B cell (primary cell): Measurements from ENCODE around the gene CDH13.

Experiments used
- CTCF ChIP-seq: fragments of 200-600 bp; IDR thresholded peaks from one replicate; pipeline ENCODE4 v1.8.0; 2022; ENCODE audit warnings: antibody characterized with exemption, mild to moderate bottlenecking
- EZH2 ChIP-seq: IDR thresholded peaks from 2 replicates; pipeline ENCODE4 v1.6.1; 2012; ENCODE audit warnings: borderline replicate concordance, low read depth, mild to moderate bottlenecking, moderate library complexity, low read length; ENCODE audit not compliant: insufficient read depth, poor library complexity, severe bottlenecking

GRCh38 chr16:83704656-83705055 is 1077.9 kb downstream of the CDH13 start:
- TF ChIP-seq CTCF (no peak), EZH2 (no peak)
